ENCODE data around the gene FARP2. TPM values are rescaled to one million over a fixed set of nuclear protein-coding genes. Genes with fewer than 3 reads are reported as not detected.
"Not testable (repeated sequence)": the region's sequence is repeated elsewhere in the genome, so short reads cannot be mapped to it uniquely, and the experiment has no call there.

Gene FARP2
- total and polyA plus RNA-seq, 2 experiments from 2014 or later, result 16.0 to 22.6 TPM

GRCh38 chr2:241391892-241392665, 36.0 kb downstream of the FARP2 start:
- Mint-ChIP-seq H3K4me3 (no peak overlapping the region), H3K27ac (no peak overlapping the region), H3K36me3 (ENCODE audit: low read depth) (peaks cover 7% of the 10 kb centered on the region; the same call in 1 of the 3 replicates), H3K4me1 (peaks cover 9% of the 10 kb centered on the region), H3K27me3 (ENCODE audit: insufficient read depth, low read depth, poor library complexity) (peaks cover 2% of the 10 kb centered on the region), H3K9me3 (no peaks in the 10 kb centered on the region)
- Histone ChIP-seq H2AFZ (no peak overlapping the region), H3K27me3 (ENCODE audit: insufficient read depth) (no peaks in the 10 kb centered on the region), H4K20me1 (replicated peaks; ENCODE audit: insufficient read depth) (peaks cover 20% of the 10 kb centered on the region; the same call in 1 of the 2 replicates), H3K27ac (ENCODE audit: low read depth) (peak overlapping the region; percentile 74; the same call in 1 of the 2 replicates), H3K9me2 (ENCODE audit: insufficient read depth) (no peaks in the 10 kb centered on the region), H3K4me3 (no peak overlapping the region), H3K36me3 (ENCODE audit: insufficient read depth) (no peaks in the 10 kb centered on the region), H3K4me2 (no peak overlapping the region), H3F3A (replicated peaks; ENCODE audit: low read depth) (0 out of 2 replicates have a peak, but pooled peaks cover 6% of the 10 kb centered on the region), H3K4me1 (ENCODE audit: insufficient read depth) (no peaks in the 10 kb centered on the region), H3K79me2 (replicated peaks; ENCODE audit: insufficient read depth) (peaks cover 5% of the 10 kb centered on the region; the same call in 1 of the 2 replicates)
- TF ChIP-seq POLR2AphosphoS5 (IDR thresholded peaks at IDR 0.05; ENCODE audit: low read depth) (no peak), CTCF (conservative IDR thresholded peaks at IDR 0.05; ENCODE audit: low read depth in 2 of 2) (peak; percentile 55 to 65)
- DNase-seq (ENCODE audit: low spot score), result peak; percentile 79
- peak; percentile 99 for ATAC-seq

GRCh38 chr2:241392753-241393152, 36.7 kb downstream of the FARP2 start:
- H3K27me3 Mint-ChIP-seq (ENCODE audit: insufficient read depth, low read depth, poor library complexity); H3K4me3 Mint-ChIP-seq; H3K4me1 ChIP-seq (ENCODE audit: insufficient read depth); H3K9me3 Mint-ChIP-seq; H3F3A ChIP-seq (replicated peaks; ENCODE audit: low read depth); H3K79me2 ChIP-seq (replicated peaks; ENCODE audit: insufficient read depth); H3K36me3 Mint-ChIP-seq (ENCODE audit: low read depth); H3K27ac Mint-ChIP-seq; H3K27me3 ChIP-seq (ENCODE audit: insufficient read depth); H3K9me2 ChIP-seq (ENCODE audit: insufficient read depth); DNase-seq (ENCODE audit: low spot score); H3K36me3 ChIP-seq (ENCODE audit: insufficient read depth); H3K4me3 ChIP-seq; H3K4me1 Mint-ChIP-seq; H2AFZ ChIP-seq; ATAC-seq; H3K4me2 ChIP-seq; H3K27ac ChIP-seq (ENCODE audit: low read depth): not testable (repeated sequence)
- H4K20me1 ChIP-seq (replicated peaks; ENCODE audit: insufficient read depth), result peaks cover 20% of the 10 kb centered on the region; the same call in 1 of the 2 replicates

GRCh38 chr2:241393524-241394196, 37.6 kb downstream of the FARP2 start:
- H3K4me3 Mint-ChIP-seq, result no peak overlapping the region; the same call in 2 of the 3 replicates
- ATAC-seq, result no peak
- Histone ChIP-seq H3K79me2 (replicated peaks; ENCODE audit: insufficient read depth) (no peaks in the 10 kb centered on the region), H3K4me3 (no peak overlapping the region), H3K36me3 (ENCODE audit: insufficient read depth) (no peaks in the 10 kb centered on the region), H3K4me2 (no peak overlapping the region), H3K27me3 (ENCODE audit: insufficient read depth) (no peaks in the 10 kb centered on the region), H3K27ac (ENCODE audit: low read depth) (no peak overlapping the region), H2AFZ (no peak overlapping the region), H3K9me2 (ENCODE audit: insufficient read depth) (no peaks in the 10 kb centered on the region), H3F3A (replicated peaks; ENCODE audit: low read depth) (0 out of 2 replicates have a peak, but pooled peaks cover 6% of the 10 kb centered on the region), H3K4me1 (ENCODE audit: insufficient read depth) (no peaks in the 10 kb centered on the region), H4K20me1 (replicated peaks; ENCODE audit: insufficient read depth) (peaks cover 20% of the 10 kb centered on the region; the same call in 1 of the 2 replicates)
- no peak for DNase-seq (ENCODE audit: low spot score)
- H3K27ac Mint-ChIP-seq, result no peak overlapping the region
- H3K27me3 Mint-ChIP-seq (ENCODE audit: insufficient read depth, low read depth, poor library complexity), result peaks cover 2% of the 10 kb centered on the region
- peaks cover 7% of the 10 kb centered on the region; the same call in 1 of the 3 replicates for H3K36me3 Mint-ChIP-seq (ENCODE audit: low read depth)
- no peaks in the 10 kb centered on the region for H3K9me3 Mint-ChIP-seq
- H3K4me1 Mint-ChIP-seq, result peaks cover 9% of the 10 kb centered on the region
- TF ChIP-seq ZNF462 (CRISPR knock-in tag; IDR thresholded peaks at IDR 0.05), result no peak
- no peak for TF ChIP-seq CREB1 (CRISPR knock-in tag; IDR thresholded peaks at IDR 0.05; ENCODE audit: low read depth)
- no peak for TF ChIP-seq POLR2AphosphoS5 (IDR thresholded peaks at IDR 0.05; ENCODE audit: low read depth)
- TF ChIP-seq STAT1 (IDR thresholded peaks at IDR 0.05; ENCODE audit: unreplicated experiment), result no peak
- no peak for TF ChIP-seq EZH2phosphoT487 (IDR thresholded peaks at IDR 0.05; ENCODE audit: unreplicated experiment)

All from GM23338 (cell line).